ENCODE data around the gene IGLL5. TPM values are rescaled to one million over a fixed set of nuclear protein-coding genes. Genes with fewer than 3 reads are reported as not detected.
"Not testable (repeated sequence)": the region's sequence is repeated elsewhere in the genome, so short reads cannot be mapped to it uniquely, and the experiment has no call there.

Gene IGLL5
- total RNA-seq, 1 experiment from 2014 or later = not detected

GRCh38 chr22:22921575-22921974, 34.0 kb downstream of the IGLL5 start:
- intact Hi-C loops (cut with micrococcal nuclease; ENCODE audit: unreplicated experiment) = no loop called here
- DNase-seq = no peak
- H3K4me3 Mint-ChIP-seq (ENCODE audit: low read depth, unreplicated experiment) = no peak overlapping the region
- CTCF ChIA-PET = no interaction called here
- no TSS peak for BruUV-seq (replicated peaks)
- no peaks in the 10 kb centered on the region for H3K9me3 Mint-ChIP-seq (ENCODE audit: low read depth, unreplicated experiment)
- H3K4me1 Mint-ChIP-seq (ENCODE audit: low read depth, unreplicated experiment) = no peaks in the 10 kb centered on the region
- no peak overlapping the region for H3K27ac Mint-ChIP-seq (ENCODE audit: unreplicated experiment)
- peaks cover 100% of the 10 kb centered on the region for H3K27me3 Mint-ChIP-seq (ENCODE audit: unreplicated experiment)
- no peak for TF ChIP-seq CTCF (IDR thresholded peaks at IDR 0.05; ENCODE audit: unreplicated experiment)
- H3K36me3 Mint-ChIP-seq (ENCODE audit: insufficient read depth, unreplicated experiment) = no peaks in the 10 kb centered on the region

GRCh38 chr22:22922092-22922953, 34.7 kb downstream of the IGLL5 start:
- H3K4me1 Mint-ChIP-seq (ENCODE audit: low read depth, unreplicated experiment); H3K4me3 Mint-ChIP-seq (ENCODE audit: low read depth, unreplicated experiment); H3K27ac Mint-ChIP-seq (ENCODE audit: unreplicated experiment); intact Hi-C loops (cut with micrococcal nuclease; ENCODE audit: unreplicated experiment); CTCF ChIA-PET; DNase-seq; BruUV-seq (replicated peaks); H3K36me3 Mint-ChIP-seq (ENCODE audit: insufficient read depth, unreplicated experiment); H3K9me3 Mint-ChIP-seq (ENCODE audit: low read depth, unreplicated experiment): not testable (repeated sequence)
- H3K27me3 Mint-ChIP-seq (ENCODE audit: unreplicated experiment) = peaks cover 100% of the 10 kb centered on the region

GRCh38 chr22:22922954-22923319, 35.3 kb downstream of the IGLL5 start:
- Mint-ChIP-seq H3K36me3 (ENCODE audit: insufficient read depth, unreplicated experiment) (no peaks in the 10 kb centered on the region), H3K27me3 (ENCODE audit: unreplicated experiment) (peaks cover 98% of the 10 kb centered on the region), H3K4me1 (ENCODE audit: low read depth, unreplicated experiment) (no peaks in the 10 kb centered on the region), H3K4me3 (ENCODE audit: low read depth, unreplicated experiment) (no peak overlapping the region), H3K27ac (ENCODE audit: unreplicated experiment) (no peak overlapping the region), H3K9me3 (ENCODE audit: low read depth, unreplicated experiment) (no peaks in the 10 kb centered on the region)
- BruUV-seq (replicated peaks) = no TSS peak
- CTCF ChIA-PET = no interaction called here
- no peak for DNase-seq
- intact Hi-C loops (cut with micrococcal nuclease; ENCODE audit: unreplicated experiment) = no loop called here
- TF ChIP-seq CTCF (IDR thresholded peaks at IDR 0.05; ENCODE audit: unreplicated experiment) = no peak

GRCh38 chr22:22923379-22923778, 35.8 kb downstream of the IGLL5 start:
- CTCF ChIA-PET = no interaction called here
- H3K27me3 Mint-ChIP-seq (ENCODE audit: unreplicated experiment) = peaks cover 94% of the 10 kb centered on the region
- TF ChIP-seq CTCF (IDR thresholded peaks at IDR 0.05; ENCODE audit: unreplicated experiment) = no peak
- BruUV-seq (replicated peaks) = no TSS peak
- intact Hi-C loops (cut with micrococcal nuclease; ENCODE audit: unreplicated experiment) = no loop called here
- H3K27ac Mint-ChIP-seq (ENCODE audit: unreplicated experiment) = no peak overlapping the region
- no peak for DNase-seq
- no peak overlapping the region for H3K4me3 Mint-ChIP-seq (ENCODE audit: low read depth, unreplicated experiment)
- peaks cover 1% of the 10 kb centered on the region for H3K4me1 Mint-ChIP-seq (ENCODE audit: low read depth, unreplicated experiment)
- H3K9me3 Mint-ChIP-seq (ENCODE audit: low read depth, unreplicated experiment) = no peaks in the 10 kb centered on the region
- no peaks in the 10 kb centered on the region for H3K36me3 Mint-ChIP-seq (ENCODE audit: insufficient read depth, unreplicated experiment)

GRCh38 chr22:22923930-22924329, 36.3 kb downstream of the IGLL5 start:
- CTCF ChIA-PET = no interaction called here

More at GRCh38 chr22:22923930-22924329, 36.3 kb downstream of the IGLL5 start:
- TF ChIP-seq CTCF (IDR thresholded peaks at IDR 0.05; ENCODE audit: unreplicated experiment) = no peak
- H3K36me3 Mint-ChIP-seq (ENCODE audit: insufficient read depth, unreplicated experiment) = no peaks in the 10 kb centered on the region
- H3K27me3 Mint-ChIP-seq (ENCODE audit: unreplicated experiment) = peaks cover 88% of the 10 kb centered on the region
- H3K27ac Mint-ChIP-seq (ENCODE audit: unreplicated experiment) = no peak overlapping the region
- H3K9me3 Mint-ChIP-seq (ENCODE audit: low read depth, unreplicated experiment) = no peaks in the 10 kb centered on the region
- no peak for DNase-seq
- H3K4me1 Mint-ChIP-seq (ENCODE audit: low read depth, unreplicated experiment) = peaks cover 6% of the 10 kb centered on the region
- intact Hi-C loops (cut with micrococcal nuclease; ENCODE audit: unreplicated experiment) = no loop called here
- no TSS peak for BruUV-seq (replicated peaks)
- H3K4me3 Mint-ChIP-seq (ENCODE audit: low read depth, unreplicated experiment) = no peak overlapping the region
